HepG2 (cell line): ENCODE results near the gene ATP1A2. TPM values are rescaled to one million over a fixed set of nuclear protein-coding genes. Genes with fewer than 3 reads are reported as not detected.

Experiments
- AHR ChIP-seq: IDR thresholded peaks from 2 replicates; pipeline ENCODE4 v1.6.1; 2018; ENCODE audit warnings: missing genetic modification reagents, missing compliant biosample characterization
- HIVEP1 ChIP-seq: sonication (generic); formaldehyde crosslinking; IDR thresholded peaks from 2 replicates; pipeline ENCODE4 v1.4.0; 2020; ENCODE audit warnings: mild to moderate bottlenecking, missing genetic modification reagents
- HOXA3 ChIP-seq: sonication (generic); formaldehyde crosslinking; IDR thresholded peaks from 2 replicates; pipeline ENCODE4 v1.5.0; 2020; ENCODE audit warnings: missing genetic modification reagents
- HOXA9 ChIP-seq: sonication (generic); formaldehyde crosslinking; IDR thresholded peaks from 2 replicates; pipeline ENCODE4 v1.8.1; 2022; ENCODE audit warnings: missing genetic modification reagents, mild to moderate bottlenecking, moderate library complexity, borderline replicate concordance
- MTA3 ChIP-seq: sonication (generic); formaldehyde crosslinking; IDR thresholded peaks from 2 replicates; pipeline ENCODE4 v1.4.0; 2020; ENCODE audit warnings: missing genetic modification reagents
- POGZ ChIP-seq: sonication (generic); formaldehyde crosslinking; IDR thresholded peaks from 2 replicates; pipeline ENCODE4 v1.4.0; 2020; ENCODE audit warnings: mild to moderate bottlenecking, missing genetic modification reagents
- POLR2A ChIP-seq, 2 experiments: IDR thresholded peaks; 2 replicates each; pipeline ENCODE4 v1.6.1; 2011; ENCODE audit warnings: low read depth in 2 of 2, low read length in 2 of 2, mild to moderate bottlenecking in 1 of 2, moderate library complexity in 1 of 2; ENCODE audit not compliant: insufficient read depth in 1 of 2
- REL ChIP-seq: sonication (generic); formaldehyde crosslinking; conservative IDR thresholded peaks from 2 replicates; pipeline ENCODE4 v1.8.0; 2022; ENCODE audit warnings: mild to moderate bottlenecking, missing genetic modification reagents, moderate library complexity
- SCMH1 ChIP-seq: sonication (generic); formaldehyde crosslinking; IDR thresholded peaks from 2 replicates; pipeline ENCODE4 v1.9.0; 2021; ENCODE audit warnings: missing genetic modification reagents, mild to moderate bottlenecking, borderline replicate concordance
- SIN3B ChIP-seq: fragments of 150-350 bp; IDR thresholded peaks from 2 replicates; pipeline ENCODE4 v1.6.1; 2014; ENCODE audit warnings: low read length
- TBP ChIP-seq: sonication (generic); formaldehyde crosslinking; IDR thresholded peaks from 2 replicates; pipeline ENCODE4 v1.5.0; 2020; ENCODE audit warnings: missing genetic modification reagents
- XRCC5 ChIP-seq: fragments of 200-400 bp; formaldehyde crosslinking; optimal IDR thresholded peaks from 2 replicates; pipeline ENCODE3; 2017; ENCODE audit warnings: mild to moderate bottlenecking, low read length
- ZFP62 ChIP-seq: sonication (generic); formaldehyde crosslinking; IDR thresholded peaks from 2 replicates; pipeline ENCODE4 v1.4.0; 2020; ENCODE audit warnings: missing genetic modification reagents
- ZIK1 ChIP-seq: sonication (generic); formaldehyde crosslinking; IDR thresholded peaks from 2 replicates; pipeline ENCODE4 v1.5.0; 2020; ENCODE audit warnings: mild to moderate bottlenecking, low read depth, missing genetic modification reagents, borderline replicate concordance
- ZNF138 ChIP-seq: sonication (generic); formaldehyde crosslinking; IDR thresholded peaks from 2 replicates; pipeline ENCODE4 v1.5.0; 2020; ENCODE audit warnings: mild to moderate bottlenecking, low read depth, missing genetic modification reagents
- ZNF512 ChIP-seq: sonication (generic); formaldehyde crosslinking; IDR thresholded peaks from 2 replicates; pipeline ENCODE4 v1.4.0; 2020; ENCODE audit warnings: mild to moderate bottlenecking, missing genetic modification reagents
- ZNF646 ChIP-seq: sonication (generic); formaldehyde crosslinking; IDR thresholded peaks from 2 replicates; pipeline ENCODE4 v1.9.0; 2021; ENCODE audit warnings: mild to moderate bottlenecking, missing genetic modification reagents
- ZNF749 ChIP-seq: sonication (generic); formaldehyde crosslinking; IDR thresholded peaks from 2 replicates; pipeline ENCODE4 v1.8.0; 2022; ENCODE audit warnings: mild to moderate bottlenecking, missing genetic modification reagents, moderate library complexity, borderline replicate concordance
- polyA plus RNA-seq, 8 experiments: library from polyadenylated mRNA; depleted of rRNA in 3 of 8; stranded (reverse) in 7 of 8; unstranded in 1 of 8; fragments of >200 nt; fragmentation: Illumina TruSeq in 4 of 8; extraction: Trizol in 4 of 8; gene quantifications; 2 replicates each; pipeline versions ENCODE4 v1.2.1 to v1.2.3, GENCODE V29; 2011 to 2016; ENCODE audit warnings: low read depth in 4 of 8, missing spikeins in 1 of 8, mixed read lengths in 1 of 8; ENCODE audit not compliant: insufficient read depth in 1 of 8
- total RNA-seq, 5 experiments: library from RNA; depleted of rRNA; stranded (reverse); fragments of >200 nt; fragmentation: Illumina TruSeq; extraction: Trizol; gene quantifications; 2 replicates each; pipeline ENCODE4 v1.2.3, GENCODE V29; 2016; ENCODE audit warnings: low read depth in 1 of 5
- TF ChIP-seq, protein P1 (sequence below): sonication (generic); formaldehyde crosslinking; IDR thresholded peaks from 2 replicates; pipeline ENCODE4 v1.4.0; 2020; ENCODE audit warnings: missing genetic modification reagents
- TF ChIP-seq, protein P2 (sequence below): sonication (generic); formaldehyde crosslinking; IDR thresholded peaks from 2 replicates; pipeline ENCODE4 v1.4.0; 2020; ENCODE audit warnings: missing genetic modification reagents

ATP1A2 gene
- total and polyA plus RNA-seq, 2 of the 13 experiments (the other 11 are each of a cell fraction or from before 2014, with no cell fraction given): 0.16 TPM; not detected in 1

DNA sequence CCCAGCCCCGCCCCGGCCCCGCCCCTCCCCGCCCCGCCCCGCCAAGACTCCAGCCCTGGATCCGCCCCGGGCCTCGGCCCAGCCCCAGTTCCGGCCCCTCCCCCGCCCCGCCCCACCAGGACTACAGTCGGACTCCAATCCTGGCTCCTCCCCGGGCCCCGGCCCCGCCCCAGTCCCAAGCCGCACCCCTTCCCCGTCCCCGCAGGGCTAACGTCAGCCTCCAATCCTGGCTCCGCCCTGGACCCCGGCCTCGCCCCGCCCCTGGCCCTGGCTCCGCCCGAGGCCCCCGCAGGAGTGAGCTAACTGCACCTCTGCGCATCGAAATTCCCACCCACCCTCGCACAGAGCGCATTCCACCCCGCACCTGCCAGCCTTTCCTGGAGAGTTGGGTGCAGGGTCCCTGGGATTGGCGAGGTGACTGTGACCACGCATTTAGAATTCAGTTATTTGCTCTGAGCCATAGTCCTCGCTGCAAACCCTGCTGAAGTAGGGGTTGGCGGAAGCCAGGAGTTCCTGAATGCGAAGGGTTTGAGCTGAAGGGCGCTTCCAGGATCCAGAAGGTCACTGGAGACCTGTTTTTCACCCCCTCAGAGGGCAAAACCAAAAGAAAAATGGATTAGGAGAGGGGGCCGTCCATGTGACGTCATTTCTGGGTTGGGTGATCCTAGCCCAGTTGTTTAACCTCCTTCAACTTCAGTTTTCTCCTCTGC, 16.6 kb upstream of the ATP1A2 start (continued):
- no peak for TF ChIP-seq XRCC5
- no peak for TF ChIP-seq SCMH1 (CRISPR knock-in tag)
- TF ChIP-seq MTA3 (CRISPR knock-in tag): no peak
- TF ChIP-seq, protein P1, sequence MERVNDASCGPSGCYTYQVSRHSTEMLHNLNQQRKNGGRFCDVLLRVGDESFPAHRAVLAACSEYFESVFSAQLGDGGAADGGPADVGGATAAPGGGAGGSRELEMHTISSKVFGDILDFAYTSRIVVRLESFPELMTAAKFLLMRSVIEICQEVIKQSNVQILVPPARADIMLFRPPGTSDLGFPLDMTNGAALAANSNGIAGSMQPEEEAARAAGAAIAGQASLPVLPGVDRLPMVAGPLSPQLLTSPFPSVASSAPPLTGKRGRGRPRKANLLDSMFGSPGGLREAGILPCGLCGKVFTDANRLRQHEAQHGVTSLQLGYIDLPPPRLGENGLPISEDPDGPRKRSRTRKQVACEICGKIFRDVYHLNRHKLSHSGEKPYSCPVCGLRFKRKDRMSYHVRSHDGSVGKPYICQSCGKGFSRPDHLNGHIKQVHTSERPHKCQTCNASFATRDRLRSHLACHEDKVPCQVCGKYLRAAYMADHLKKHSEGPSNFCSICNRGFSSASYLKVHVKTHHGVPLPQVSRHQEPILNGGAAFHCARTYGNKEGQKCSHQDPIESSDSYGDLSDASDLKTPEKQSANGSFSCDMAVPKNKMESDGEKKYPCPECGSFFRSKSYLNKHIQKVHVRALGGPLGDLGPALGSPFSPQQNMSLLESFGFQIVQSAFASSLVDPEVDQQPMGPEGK (CRISPR knock-in tag): peak; percentile 51; the same call in 1 of the 2 replicates
- TF ChIP-seq POGZ (CRISPR knock-in tag): peak; percentile 19; the same call in 1 of the 2 replicates
- TF ChIP-seq REL (CRISPR knock-in tag): no peak
- no peak for TF ChIP-seq ZNF138 (CRISPR knock-in tag)
- TF ChIP-seq TBP (CRISPR knock-in tag): no peak
- no peak for TF ChIP-seq ZIK1 (CRISPR knock-in tag)
- TF ChIP-seq ZFP62: no peak
- TF ChIP-seq ZNF512 (CRISPR knock-in tag): no peak
- no peak for TF ChIP-seq AHR (CRISPR knock-in tag)
- 0 out of 2 replicates have a peak, but pooled peaks have one; percentile 14 for TF ChIP-seq HOXA3 (CRISPR knock-in tag)
- TF ChIP-seq ZNF749 (CRISPR knock-in tag): no peak
- TF ChIP-seq HOXA9 (CRISPR knock-in tag): no peak
- TF ChIP-seq, protein P2, sequence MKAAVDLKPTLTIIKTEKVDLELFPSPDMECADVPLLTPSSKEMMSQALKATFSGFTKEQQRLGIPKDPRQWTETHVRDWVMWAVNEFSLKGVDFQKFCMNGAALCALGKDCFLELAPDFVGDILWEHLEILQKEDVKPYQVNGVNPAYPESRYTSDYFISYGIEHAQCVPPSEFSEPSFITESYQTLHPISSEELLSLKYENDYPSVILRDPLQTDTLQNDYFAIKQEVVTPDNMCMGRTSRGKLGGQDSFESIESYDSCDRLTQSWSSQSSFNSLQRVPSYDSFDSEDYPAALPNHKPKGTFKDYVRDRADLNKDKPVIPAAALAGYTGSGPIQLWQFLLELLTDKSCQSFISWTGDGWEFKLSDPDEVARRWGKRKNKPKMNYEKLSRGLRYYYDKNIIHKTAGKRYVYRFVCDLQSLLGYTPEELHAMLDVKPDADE (CRISPR knock-in tag): no peak
- no peak for TF ChIP-seq SIN3B
- no peak for TF ChIP-seq HIVEP1
- TF ChIP-seq POLR2A (IDR thresholded peaks at IDR 0.05; ENCODE audit: insufficient read depth in 1 of 2, low read depth in 2 of 2, low read length in 2 of 2): peak; percentile 20 to 72; a peak in 2 of 4 replicates
- no peak for TF ChIP-seq ZNF646
